LHCN-M2 (cell line): ENCODE results near the gene IGF2R. TPM values are rescaled to one million over a fixed set of nuclear protein-coding genes. Genes with fewer than 3 reads are reported as not detected.
A peak's percentile ranks its signal among the peaks of the same experiment; 100 is the strongest.
"Not testable (repeated sequence)": the region's sequence is repeated elsewhere in the genome, so short reads cannot be mapped to it uniquely, and the experiment has no call there.

ENCODE experiments used
- DNase-seq: peaks from one replicate; pipeline ENCODE4 v3.0.0-alpha.2; 2012; ENCODE audit warnings: low read depth
- total RNA-seq: library from RNA; depleted of rRNA; stranded (reverse); fragments of >200 nt; gene quantifications from 2 replicates; pipeline ENCODE4 v1.2.3, GENCODE V29; 2014

Gene IGF2R
- total RNA-seq, 1 experiment from 2014 or later = 50.5 TPM

DNA sequence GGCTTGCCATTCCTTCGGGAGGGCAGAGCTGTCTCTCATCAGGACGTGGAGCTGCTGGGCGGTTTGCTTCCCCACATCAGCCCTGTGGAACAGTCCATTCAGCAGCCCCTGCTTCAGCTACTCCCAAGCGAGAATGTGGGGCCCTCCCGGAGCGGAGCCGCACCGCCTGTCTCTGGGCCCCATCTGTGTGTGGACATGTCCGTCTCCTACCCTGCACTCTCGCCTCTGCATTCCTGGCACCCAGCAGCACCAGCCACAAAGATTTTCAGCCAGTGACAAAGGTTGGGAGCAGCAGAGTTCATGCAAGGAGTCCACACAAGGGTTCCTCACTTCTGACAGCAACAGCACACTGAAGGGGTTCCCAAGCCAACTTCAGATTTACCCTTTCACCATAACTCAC lies 123.7 kb downstream of the IGF2R start:
- no peak for DNase-seq

DNA sequence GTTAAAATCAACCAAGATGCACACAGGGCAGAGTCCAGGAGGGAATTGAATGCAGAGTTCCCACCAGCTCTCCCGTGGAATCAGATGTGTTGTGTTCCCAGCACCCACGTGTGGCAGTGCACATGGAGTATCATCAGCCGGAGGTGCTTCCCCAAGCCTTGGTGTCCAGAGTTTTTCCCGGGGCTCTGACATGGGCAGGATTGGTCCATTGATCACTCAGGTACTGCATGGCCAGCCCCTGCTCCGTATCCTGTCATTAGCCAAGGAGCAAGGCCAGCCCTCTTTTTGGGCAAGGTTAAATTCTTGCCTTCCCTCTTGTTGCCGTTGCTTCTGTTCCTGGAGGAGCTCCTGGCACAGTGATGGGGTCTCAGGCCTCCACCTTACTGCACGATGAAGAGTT lies 124.2 kb downstream of the IGF2R start:
- DNase-seq = no peak

DNA sequence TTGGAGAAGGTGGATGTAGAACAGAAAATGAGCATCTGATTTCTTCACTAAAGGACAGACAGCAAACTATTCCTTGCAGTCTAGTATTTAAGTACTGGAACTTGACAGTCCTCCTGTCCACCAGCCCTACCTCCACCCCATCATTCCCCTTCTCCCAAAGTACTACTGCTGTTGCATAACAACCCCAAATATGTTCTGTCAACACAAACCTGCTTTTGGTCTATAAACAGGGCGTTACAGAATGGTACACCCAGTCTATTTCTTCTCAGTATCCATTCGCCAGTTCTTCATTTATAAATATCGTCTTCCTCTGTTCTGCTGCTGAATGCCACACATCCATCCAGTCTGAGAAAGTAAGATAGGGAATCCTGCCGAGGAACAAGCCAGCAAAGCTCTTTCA lies 125.1 kb downstream of the IGF2R start:
- no peak for DNase-seq

DNA sequence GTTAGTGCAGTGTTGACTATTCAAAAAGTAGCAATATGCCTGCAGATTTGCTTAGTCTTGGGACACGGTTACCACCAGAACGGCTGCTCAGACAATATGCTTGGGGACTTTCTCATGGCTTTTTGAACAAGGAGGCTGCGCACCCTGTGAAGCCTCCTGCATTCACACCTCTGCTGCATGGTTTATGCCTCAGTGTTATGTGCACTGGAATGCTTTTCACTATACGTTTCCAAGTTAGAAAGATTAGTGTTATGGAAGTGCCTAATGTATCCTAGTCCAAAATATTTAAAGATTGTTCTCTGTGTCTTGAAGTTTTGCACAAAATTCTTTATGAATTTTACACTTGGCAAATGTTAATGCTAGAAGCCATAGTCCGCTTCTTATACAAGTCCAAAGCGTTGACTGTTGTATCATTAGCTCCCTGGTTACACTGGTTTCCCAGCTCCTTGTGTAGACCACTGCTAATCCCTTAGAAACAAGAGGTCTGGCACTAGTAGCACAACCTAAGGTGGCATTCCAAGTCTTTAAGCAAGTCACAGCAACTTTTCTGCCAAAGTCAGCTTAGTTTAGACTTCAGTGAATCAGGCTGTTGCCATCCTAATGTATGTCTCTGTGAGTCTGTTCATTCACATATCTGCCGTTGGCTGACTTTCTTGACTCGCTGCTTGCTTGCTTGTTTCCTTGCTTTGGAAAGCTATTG lies 126.4 kb downstream of the IGF2R start:
- DNase-seq = no peak

DNA sequence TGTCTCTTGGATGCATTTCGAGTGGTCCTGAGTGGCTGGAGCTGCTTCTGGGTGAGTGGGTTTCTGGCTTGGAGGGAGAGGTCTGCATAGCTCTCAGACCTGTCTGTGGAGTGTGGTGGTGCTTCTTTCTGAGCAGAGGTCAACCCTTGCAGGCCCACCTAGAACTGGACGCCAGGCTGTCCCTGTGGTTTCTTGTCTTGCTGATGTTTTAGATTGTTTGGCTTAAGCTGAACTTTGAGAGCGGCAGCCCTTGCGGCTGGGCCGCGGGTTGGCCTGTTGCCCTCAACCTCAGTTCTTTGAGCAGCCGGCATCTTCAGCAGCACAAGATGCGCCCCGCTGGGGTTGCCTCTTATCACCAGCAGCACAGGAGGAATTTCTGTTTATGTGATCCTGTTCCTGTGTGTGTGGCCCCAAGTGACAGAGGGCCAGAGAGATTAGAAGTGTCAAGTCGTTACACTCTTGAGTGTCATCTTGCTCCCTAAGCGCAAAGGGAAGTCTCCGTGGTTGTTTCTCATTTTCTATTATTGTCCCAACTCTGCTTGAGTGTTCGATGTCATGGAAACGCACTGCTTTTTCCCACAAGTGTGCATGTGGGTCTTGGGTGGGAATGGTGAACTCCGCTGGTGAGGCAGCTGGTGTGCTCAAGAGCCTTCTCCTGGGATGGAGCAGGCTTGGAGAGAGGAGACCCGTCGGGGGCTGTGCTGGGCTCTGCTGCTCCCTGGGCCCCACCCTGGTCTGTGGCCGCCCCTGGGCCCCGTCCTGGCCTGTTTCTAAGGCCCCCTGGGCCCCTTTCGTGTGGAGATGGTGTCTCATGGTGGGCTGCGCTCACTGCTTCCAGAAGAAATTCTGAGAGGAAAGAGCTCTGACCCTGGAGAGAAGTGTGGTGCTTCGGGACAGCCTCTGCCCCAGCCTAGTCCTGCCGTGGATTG lies 132.7 kb downstream of the IGF2R start:
- DNase-seq = no peak

DNA sequence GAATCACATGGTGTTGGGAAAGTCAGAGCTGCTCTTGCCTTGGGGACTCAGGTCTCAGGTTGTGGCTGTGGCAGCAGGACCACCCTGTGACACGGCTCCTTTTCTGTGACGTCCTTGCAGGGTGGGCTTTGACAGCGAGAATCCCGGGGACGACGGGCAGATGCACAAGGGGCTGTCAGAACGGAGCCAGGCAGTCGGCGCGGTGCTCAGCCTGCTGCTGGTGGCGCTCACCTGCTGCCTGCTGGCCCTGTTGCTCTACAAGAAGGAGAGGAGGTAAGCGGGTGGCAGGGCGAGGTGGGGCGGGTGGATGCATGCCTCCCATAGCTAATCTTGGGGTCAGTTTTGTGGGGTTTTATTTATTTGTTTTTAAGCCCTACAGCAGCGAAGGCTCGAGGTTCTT lies 133.5 kb downstream of the IGF2R start:
- no peak for DNase-seq

DNA sequence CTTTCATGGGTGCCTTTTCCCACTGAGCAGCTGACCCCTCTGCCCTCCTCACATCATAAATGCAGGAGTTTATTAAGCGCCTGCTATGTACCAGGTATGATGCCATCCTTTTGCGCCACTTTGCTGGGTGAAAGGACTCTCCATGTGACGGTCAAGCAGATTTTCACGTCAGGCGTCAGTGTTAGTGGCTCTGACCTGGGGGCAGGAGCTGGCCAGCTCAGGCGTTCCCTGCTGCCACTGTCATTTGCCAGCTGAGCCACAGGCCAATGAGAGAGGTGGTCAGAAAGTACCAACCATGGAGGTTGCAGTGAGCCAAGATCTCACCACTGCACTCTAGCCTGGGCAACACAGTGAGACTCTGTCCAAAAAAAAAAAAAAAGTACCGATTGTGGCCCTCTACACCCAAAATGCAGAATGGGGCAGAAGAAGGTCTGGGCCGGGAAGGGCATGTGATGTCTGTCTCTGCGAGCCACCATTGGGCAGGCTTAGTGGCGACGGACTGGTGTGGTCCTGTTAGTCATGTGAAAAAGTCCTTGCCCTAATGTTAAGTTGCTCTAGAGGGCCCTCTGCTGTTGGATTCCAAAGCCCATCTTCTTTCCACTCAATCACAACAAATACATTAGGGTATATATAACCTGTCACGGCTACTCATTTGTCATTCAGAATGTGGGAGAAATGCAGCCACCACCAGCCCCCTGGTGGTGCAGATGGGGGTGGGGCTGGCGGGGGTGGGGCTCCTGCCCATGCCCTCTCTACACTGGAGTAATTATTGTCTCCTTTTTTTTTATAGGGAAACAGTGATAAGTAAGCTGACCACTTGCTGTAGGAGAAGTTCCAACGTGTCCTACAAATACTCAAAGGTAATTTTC lies 134.3 kb downstream of the IGF2R start:
- DNase-seq = peak; percentile 42

DNA sequence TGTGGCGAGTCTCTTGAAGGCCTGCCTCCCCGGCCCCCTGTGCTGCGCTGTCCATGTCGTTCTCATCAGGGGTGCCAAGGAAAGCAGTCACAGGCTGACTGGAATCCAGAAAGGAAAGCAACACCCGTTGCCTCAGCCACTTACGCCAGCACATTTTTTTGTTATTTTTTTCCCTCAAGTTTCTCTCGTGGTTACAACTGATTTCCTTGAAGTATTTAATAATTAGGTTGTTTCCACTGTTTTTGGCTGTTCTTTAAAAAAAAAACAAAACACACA lies 134.9 kb downstream of the IGF2R start:
- DNase-seq = no peak

DNA sequence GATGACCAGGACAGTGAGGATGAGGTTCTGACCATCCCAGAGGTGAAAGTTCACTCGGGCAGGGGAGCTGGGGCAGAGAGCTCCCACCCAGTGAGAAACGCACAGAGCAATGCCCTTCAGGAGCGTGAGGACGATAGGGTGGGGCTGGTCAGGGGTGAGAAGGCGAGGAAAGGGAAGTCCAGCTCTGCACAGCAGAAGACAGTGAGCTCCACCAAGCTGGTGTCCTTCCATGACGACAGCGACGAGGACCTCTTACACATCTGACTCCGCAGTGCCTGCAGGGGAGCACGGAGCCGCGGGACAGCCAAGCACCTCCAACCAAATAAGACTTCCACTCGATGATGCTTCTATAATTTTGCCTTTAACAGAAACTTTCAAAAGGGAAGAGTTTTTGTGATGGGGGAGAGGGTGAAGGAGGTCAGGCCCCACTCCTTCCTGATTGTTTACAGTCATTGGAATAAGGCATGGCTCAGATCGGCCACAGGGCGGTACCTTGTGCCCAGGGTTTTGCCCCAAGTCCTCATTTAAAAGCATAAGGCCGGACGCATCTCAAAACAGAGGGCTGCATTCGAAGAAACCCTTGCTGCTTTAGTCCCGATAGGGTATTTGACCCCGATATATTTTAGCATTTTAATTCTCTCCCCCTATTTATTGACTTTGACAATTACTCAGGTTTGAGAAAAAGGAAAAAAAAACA lies 136.1 kb downstream of the IGF2R start:
- no peak for DNase-seq

DNA sequence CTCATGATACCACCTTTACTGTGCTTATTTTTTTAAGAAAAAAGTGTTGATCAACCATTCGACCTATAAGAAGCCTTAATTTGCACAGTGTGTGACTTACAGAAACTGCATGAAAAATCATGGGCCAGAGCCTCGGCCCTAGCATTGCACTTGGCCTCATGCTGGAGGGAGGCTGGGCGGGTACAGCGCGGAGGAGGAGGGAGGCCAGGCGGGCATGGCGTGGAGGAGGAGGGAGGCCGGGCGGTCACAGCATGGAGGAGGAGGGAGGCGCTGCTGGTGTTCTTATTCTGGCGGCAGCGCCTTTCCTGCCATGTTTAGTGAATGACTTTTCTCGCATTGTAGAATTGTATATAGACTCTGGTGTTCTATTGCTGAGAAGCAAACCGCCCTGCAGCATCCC lies 137.1 kb downstream of the IGF2R start:
- no peak for DNase-seq

DNA sequence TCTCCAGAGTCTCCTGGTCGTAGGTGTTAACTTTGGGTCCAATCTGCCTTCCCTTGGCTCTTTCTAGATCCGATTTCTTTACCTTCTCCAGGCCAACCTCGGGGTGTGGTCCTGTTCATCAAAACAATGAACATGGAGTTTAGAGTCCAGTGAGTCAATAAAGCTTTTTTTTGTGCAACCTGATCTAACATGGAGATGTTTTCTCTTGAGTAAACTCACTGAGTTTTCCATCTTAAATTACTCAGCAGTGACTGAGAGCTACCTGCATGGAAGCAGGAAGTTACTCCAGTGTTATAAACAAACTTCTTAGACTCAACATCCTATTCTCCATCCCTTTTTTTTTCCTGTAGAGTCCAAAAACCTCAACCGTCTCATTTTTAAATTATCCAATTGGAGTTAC lies 137.8 kb downstream of the IGF2R start:
- DNase-seq = no peak

DNA sequence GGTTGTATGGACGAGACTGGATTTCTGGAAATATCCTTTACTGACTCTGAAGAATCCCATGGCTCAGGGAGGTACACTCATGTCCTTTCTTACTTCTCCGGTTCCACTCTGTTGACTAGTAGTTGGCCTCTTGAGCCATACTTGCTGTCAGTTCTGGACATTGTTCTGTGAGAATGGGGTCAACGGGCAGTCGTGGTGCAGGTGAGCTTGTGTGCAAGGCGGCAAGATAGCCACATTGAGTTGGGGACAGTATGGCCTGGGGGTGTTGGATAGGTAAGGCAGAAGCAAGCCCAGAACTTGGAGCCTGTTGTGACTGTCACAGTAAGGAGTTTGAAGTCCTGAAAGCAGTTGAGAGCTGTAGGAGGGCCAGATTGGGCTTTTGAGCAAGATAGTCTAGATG lies 139.2 kb downstream of the IGF2R start:
- no peak for DNase-seq

DNA sequence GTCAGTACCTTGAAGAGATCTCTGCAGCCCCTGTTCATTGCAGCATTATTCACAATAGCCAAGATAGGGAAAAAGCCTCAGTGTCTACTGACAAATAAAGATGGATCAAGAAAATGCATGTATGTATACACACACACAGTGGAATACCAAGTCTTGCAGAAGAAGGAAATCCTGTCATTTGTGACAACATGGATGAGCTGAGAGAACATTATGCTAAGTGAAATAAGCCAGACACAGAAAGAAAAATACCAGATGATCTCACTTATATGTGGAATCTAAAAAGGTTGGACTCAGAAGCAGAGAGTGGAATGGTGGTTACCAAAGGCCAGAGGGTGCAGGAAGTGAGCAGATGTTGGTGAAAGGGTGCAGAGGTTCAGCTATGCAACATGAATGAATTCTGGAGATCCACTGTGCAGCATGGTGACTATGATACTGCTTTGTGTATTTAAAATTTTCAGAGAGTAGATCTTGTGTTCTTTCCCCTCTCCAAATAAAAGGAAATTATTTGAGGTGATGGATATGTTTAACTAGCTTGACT lies 141.8 kb downstream of the IGF2R start:
- DNase-seq = no peak

DNA sequence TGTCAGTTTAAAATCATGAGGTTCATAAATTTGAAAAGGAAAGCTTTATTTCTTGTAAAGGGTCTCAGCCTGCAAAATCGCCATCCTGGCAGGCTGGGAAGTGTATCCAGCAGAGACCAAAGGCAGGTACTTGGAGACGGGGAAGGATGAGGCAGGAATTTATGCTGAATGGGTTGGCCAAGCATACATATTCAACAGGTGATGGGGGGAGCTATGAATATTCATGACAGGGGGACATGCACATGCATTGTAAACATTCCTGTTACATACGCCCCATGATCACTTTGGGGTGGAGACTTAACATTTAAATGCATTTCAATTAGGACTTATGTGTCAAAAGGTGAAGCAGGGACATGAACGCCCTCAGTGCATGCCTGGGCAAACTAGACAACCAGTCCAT lies 142.9 kb downstream of the IGF2R start:
- DNase-seq = no peak

DNA sequence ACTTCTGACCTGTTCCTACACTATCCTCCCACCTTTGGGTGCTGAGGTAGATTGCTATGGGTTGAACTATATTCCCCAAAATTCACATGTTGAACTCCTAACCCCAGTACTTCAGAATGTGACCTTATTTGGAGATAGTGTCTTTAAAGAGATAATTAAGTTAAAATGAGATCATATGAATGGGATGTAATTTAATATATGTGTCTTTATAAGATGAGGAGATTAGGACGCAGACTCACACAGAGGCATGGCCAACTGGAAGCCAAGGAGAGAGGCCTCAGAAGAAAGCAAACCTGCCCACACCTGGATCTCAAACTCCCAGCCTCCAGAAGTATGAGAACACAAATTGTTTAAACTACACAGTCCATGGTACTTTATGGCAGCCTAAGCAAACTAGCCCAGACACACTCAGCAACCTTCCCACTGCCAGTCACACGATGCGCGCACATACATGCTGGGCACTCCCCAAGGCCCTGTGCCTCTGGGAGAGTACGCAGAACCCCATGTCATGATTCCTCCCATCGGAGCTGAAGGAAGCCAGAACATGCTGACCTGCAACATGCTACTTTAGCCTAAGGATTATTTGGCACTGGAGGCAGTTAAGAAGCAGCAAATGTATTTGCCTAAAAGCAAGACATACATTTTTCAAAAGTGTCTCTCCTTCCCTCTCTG lies 143.9 kb downstream of the IGF2R start:
- no peak for DNase-seq

DNA sequence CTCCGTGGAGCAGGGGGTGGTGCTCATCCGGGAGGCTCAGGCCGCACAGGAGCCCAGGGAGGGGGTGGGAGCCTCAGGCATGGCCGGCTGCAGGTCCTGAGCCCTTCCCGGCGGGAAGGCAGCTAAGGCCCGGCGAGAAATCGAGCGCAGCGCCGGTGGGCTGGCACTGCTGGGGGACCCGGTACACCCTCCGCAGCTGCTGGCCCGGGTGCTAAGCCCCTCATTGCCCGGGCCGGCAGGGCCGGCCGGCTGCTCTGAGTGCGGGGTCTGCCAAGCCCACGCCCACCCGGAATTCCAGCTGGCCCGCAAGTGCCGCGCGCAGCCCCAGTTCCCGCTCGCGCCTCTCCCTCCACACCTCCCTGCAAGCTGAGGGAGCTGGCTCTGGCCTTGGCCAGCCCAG lies 145.7 kb downstream of the IGF2R start:
- DNase-seq = not testable (repeated sequence)

DNA sequence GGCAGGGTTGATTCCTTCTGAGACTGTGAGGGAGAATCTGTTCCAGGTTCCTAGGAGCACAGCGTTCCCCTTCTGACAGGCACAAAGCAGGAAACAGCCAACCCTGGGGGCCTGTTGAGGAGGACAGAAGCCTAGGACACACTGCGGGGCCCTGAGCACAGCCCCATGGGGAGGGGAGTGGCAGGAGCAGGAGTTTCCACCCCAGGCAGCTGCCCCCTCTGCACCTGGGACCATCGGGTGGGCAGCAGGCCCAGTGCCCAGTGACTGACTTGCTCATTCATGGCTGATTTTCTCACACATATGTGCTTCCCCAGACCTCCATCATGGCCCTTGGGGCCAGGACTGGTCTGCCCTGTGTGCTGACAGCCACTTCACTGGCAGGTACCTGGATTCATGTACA lies 146.5 kb downstream of the IGF2R start:
- no peak for DNase-seq

DNA sequence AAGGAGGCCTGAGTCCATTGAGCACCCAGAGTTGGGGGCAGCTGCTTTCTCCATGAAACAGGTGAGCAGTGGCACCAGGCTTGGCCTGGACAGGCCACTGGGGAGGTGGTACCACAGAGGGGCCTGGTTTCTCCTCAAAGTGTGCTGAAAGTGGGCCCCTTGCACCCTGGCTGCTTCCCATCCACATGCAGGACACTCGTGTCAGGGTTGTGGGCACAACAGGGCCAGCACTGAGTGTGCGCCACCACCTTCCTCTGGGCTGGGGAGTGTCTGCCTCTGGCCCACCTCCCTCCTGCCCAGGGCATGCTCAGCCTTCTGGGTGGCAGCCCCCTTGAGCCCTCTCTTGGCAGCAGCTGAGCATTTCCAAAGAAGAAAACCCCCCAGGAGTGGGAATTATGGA lies 147.5 kb downstream of the IGF2R start:
- no peak for DNase-seq

DNA sequence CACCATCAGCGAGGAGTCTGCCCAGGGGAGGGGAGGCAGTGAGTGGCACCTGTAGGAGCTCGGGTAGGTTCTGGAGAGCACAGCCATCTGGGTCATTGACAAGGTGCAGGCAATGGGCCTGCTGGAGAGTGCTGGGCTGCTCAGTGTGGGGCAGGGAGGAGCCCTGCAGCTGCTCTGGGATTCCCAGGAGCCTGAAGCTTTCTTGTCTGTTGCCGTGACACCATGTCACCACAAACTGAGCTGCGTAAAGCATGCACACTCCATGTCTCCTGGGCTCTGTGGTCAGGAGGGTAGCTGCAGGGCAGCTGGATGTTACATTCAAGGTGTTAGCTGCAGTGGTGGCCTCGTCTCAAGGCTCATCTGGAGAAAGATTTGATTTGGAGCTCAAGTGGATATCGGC lies 148.3 kb downstream of the IGF2R start:
- no peak for DNase-seq

DNA sequence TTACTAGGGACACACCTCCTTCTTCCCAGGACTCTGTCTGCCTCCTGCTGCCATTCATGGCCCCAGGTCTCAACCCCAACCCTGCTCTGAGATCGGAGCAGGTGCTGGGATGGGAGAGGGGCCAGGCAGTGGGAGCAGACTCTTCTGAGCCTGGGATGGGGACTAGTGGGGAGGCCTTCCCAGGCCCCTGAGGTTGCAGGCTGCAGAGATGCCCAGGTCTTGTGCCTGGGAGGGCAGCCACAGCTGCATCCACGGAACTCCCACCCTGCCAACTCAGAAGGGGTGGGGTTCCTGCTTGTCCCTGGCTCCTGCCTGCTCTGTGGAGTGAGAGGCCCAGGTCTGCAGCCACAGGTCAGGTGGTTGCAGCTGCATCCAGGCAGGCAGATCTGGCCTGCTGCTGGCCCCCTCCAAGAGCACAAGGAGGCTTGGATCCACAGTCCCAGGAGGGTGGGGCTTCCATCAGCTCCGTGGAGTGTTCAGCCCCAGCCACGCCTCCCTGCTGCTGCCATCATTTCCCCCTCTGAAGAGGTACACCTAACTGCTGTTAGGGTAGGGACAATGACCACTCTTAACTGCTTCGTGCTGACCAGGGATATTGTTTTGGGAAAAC lies 149.8 kb downstream of the IGF2R start:
- no peak for DNase-seq
